GM18861 (cell line): ENCODE data around the gene CPVL.
"Not testable (repeated sequence)": the region's sequence is repeated elsewhere in the genome, so short reads cannot be mapped to it uniquely, and the experiment has no call there.

Source experiments
- ATAC-seq: cut with Tn5 transposase; IDR thresholded peaks from one replicate; pipeline ENCODE4 v1.9.1; 2021; ENCODE audit not compliant: unreplicated experiment

Gene CPVL

GRCh38 chr7:29093091-29093490 is 53.2 kb downstream of the CPVL start:
- not testable (repeated sequence) for ATAC-seq

GRCh38 chr7:29091715-29092114 is 54.6 kb downstream of the CPVL start:
- peak; percentile 98 for ATAC-seq

GRCh38 chr7:29090836-29091601 is 55.3 kb downstream of the CPVL start:
- ATAC-seq, result no peak

GRCh38 chr7:29090151-29090805 is 56.1 kb downstream of the CPVL start:
- no peak for ATAC-seq

DNA sequence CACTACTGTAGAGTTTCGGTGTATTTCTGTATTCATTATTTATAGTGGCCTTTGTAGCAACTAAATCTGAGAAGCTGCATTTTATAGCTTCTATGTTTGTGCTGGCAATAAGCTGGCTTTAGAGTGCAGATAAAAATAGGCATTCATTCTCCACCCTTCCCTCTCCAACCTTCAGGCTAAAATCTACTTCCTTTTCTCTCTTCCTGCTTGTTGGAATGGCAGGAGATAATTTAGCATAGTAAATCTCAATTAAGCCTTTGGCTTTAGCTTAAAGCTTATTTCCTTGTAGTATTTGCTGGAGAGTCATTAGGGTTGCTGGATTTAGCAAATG is 58.5 kb downstream of the CPVL start:
- ATAC-seq, result no peak

DNA sequence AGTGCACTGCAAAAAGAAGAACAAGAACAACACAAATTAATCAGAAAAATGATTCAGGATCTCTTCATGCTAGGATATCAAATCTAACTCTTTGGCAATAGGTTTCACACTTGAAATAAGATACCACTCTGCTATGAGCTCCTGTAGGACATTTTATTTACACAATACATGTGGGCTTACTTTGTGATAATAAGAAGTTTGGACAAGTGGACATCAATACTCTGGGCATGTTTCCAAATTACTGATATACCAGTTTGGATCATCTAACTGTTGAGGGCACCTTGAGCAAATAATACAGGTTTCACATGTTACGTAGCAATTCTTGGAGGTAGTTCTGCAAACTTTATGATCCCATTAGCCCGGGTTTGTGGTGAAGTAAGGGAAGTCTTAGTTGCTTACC is 59.8 kb downstream of the CPVL start:
- no peak for ATAC-seq

- peak; percentile 94 for ATAC-seq
Observed at GRCh38 chr7:29084832-29085231, 61.5 kb downstream of the CPVL start.

DNA sequence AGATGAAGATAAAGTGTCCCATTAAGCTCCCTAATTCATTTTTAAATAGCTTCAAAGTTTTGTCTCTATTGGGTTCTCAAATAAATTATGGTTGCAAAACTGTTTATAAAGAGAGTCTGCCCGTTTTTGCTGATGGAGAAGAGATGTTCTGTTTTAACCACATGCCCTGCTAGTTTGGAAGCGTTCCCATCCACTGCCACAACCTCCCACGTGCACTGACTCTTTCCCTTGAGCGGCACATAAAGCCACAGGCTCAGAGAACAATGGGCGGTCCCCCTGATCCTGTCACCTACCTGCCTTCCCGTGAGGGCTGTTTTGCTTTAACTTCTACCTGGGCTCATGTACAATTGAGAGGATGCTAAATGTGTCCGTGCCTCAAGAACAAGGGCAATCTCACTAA is 65.5 kb downstream of the CPVL start:
- ATAC-seq, result no peak

DNA sequence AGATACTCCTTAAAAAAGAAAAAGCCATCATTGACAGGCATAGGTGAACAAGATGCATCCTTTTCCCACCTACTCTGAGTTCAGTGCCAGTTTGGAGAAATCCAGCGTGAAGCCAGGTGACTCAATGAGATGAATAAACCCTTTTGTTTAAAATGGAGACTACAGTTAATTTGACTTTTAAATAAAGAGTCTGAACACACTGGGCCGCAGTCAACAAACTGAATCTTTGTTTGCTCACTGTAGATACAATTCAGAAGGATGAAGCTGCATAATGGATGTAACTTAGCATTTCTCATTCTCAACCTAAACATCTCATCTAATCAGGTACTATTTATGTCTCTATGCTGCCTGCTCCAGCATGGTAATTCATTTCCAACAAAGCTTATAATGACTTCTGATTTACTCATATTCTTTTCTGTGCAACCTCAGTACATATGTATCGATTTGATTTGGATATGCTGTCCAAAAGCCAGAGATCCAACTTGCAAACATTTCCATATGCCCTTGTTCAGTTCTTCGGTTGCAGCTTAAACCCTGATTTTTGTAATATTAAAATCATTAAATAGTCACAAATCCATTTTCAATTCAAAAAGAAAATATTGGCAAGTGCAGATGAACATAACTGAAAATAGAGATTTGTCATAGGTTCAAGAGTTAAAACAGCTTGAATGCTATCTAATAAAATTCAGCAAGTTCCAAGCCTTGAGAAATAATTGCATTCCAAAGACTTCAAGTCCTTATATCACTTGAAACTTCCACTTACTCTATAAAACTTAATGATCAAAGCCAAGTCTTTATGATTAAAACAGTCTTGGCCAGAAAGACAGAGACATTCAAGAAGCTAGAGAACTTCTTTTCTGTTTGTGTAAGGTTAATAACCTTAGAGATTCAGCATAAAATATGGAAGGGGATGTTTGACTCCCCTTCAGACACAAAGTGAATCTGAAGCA is 67.8 kb downstream of the CPVL start:
- ATAC-seq, result no peak

GRCh38 chr7:29077854-29078253 is 68.5 kb downstream of the CPVL start:
- no peak for ATAC-seq

DNA sequence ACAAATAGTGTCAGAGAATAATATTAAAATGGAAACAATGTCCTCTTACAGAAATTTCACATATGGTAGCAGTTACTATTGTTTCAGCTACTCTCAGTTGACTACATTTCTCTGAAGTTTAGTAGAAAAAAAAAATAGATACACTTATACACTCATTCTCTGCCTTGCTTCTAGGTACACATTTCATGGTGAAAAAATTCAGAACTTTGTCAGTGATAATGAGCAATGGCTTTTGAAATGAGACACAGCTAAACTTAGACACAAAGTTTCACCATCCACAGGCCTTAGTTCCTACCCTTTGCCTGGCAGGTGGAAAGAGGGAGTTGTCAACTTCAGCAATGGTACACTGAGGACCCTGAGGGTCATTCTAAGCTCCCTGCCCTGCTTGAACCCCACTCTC is 69.2 kb downstream of the CPVL start:
- ATAC-seq, result no peak

DNA sequence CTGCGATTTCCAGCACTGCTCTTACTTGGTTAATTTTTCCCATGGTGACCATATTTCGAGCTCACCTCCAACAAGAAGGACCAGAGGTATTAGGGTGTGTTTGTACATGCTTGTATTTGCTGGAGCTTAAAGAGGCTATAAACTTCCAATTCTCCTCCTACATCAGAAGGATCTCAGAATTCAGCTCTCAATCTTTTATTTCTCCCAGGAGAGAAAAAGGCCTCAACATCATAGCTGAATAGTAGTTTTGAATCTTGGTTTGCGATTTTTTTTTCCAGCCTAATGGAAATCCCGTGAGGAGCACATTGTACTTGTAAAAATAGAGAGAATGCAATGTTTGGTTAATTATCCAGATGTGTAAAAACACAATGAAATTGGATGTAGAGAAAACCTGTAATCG is 69.7 kb downstream of the CPVL start:
- no peak for ATAC-seq

DNA sequence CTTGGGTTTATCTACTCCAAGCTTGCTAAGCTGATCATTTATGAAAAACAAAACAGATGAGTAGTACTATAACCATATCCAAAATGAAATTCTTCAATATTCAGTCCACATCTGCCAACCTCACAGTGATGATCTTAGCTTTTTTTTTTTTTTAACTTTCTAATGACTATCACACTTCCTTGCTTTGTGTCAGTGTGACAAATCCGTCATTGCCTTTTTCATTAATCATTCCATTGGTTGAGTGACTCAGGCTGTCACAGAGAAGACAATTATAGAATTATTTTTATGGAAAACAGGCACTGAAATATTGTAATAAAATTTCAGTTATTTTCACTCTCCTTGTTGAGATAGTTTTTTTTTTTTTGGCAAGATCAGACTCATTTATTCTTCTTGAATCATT is 70.7 kb downstream of the CPVL start:
- no peak for ATAC-seq

GRCh38 chr7:29071203-29071874 is 75.0 kb downstream of the CPVL start:
- ATAC-seq, result no peak

DNA sequence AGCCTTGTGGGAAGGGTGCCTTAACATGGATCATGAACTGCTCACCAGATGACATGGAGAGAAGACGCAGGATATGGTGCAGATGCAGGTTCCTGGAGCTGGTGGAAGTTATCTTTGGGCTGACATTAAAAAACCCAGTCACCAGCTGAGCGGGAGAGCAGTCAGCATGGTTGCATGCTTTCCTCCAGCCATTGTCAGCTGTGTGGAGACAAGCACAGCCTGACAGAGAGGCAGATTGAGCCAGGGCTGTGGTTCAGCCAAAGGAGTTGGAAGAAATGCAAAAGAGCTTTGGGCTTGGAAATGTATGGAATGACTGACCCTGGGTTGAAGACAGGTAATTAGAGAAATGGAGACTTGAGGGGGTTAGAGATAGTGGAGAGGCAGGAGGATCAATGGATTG is 79.7 kb downstream of the CPVL start:
- no peak for ATAC-seq

- no peak for ATAC-seq
Observed at GRCh38 chr7:29065181-29065857, 81.0 kb downstream of the CPVL start.

DNA sequence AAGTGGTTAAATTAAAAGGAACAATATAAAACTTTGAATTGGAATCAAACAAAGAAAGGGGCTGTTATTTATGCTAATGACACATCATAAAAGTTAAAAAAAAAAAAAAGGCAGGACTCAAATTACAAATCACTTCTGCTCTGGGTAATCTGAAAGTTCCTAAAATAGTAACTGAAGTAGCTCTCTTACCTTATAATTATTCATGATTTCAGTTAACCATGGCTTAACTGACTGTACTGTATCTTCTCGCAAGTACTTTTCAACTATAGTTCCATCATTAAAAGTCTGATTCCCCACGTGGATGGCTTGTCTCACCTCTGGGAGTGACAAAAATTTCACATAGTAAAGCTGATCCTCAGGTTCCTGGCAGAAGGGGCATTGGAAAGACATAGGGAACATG is 82.5 kb downstream of the CPVL start:
- ATAC-seq, result no peak

GRCh38 chr7:29063236-29063635 is 83.1 kb downstream of the CPVL start:
- ATAC-seq, result no peak

DNA sequence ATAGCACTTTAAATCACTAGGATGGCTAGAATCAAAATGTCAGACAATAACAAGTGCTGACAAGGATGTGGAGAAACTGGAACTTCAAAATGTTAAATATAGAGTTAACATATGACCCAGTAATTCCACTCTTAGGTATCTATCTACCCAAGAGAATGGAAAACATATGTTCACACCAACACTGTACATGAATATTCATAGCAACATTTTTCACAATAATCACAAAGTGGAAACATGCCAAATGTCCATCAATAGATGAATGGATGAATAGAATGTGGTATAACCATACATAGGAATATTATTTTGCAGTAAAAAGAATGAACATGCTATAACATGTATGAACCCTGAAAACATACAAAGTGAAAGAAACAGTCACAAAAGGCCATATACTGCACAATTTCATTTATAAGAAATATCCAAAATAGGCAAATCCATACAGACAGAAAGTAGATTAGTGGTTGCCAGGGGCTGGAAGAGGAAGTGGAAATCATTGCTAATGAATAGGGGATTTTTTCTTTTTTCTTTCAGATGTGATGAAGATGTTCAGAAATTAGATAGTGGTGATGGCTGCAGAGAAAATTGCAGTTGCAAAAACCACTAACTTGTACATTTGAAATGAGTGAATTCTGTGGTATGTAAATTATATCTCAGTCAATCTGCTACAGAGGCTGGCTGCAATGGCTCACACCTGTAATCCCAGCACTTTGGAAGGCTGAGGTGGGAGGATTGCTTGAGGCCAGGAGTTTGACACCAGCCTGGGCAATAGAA is 93.0 kb downstream of the CPVL start:
- no peak for ATAC-seq

GRCh38 chr7:29046978-29047377 is 99.4 kb downstream of the CPVL start:
- ATAC-seq, result no peak
